RWPE2 (cell line): ENCODE measurements around the gene PPARD.

Source experiments
- ATAC-seq: fragments of 200-7000 bp; cut with Tn5 transposase; 3 replicates; pipeline ENCODE4 v1.9.1; 2021; ENCODE audit warnings: low read depth
- DNase-seq: peaks from one replicate; pipeline ENCODE4 v3.0.0-alpha.2; 2020; ENCODE audit warnings: low spot score
- H3K27ac ChIP-seq: fragments of 450-650 bp; 2 replicates; pipeline ENCODE4 v1.5.1; 2017; ENCODE audit warnings: mild to moderate bottlenecking; ENCODE audit not compliant: poor library complexity, severe bottlenecking
- H3K27me3 ChIP-seq: fragments of 250-450 bp; sonication (Bioruptor Pico); 2 replicates; pipeline ENCODE4 v1.5.1; 2021; ENCODE audit warnings: mild to moderate bottlenecking, moderate library complexity; ENCODE audit not compliant: insufficient read depth, poor library complexity, severe bottlenecking
- H3K36me3 ChIP-seq: fragments of 250-450 bp; sonication (Bioruptor Pico); 2 replicates; pipeline ENCODE4 v1.5.1; 2020; ENCODE audit warnings: low read depth, mild to moderate bottlenecking, moderate library complexity
- H3K4me1 ChIP-seq: fragments of 250-450 bp; sonication (Bioruptor Pico); 2 replicates; pipeline ENCODE4 v1.5.1; 2021; ENCODE audit warnings: mild to moderate bottlenecking, moderate library complexity; ENCODE audit not compliant: insufficient read depth, poor library complexity, severe bottlenecking
- H3K4me3 ChIP-seq: fragments of 250-450 bp; sonication (Bioruptor Pico); 2 replicates; pipeline ENCODE4 v1.5.1; 2021; ENCODE audit warnings: mild to moderate bottlenecking, moderate library complexity; ENCODE audit not compliant: severe bottlenecking
- H3K9me3 ChIP-seq: fragments of 250-450 bp; sonication (Bioruptor Pico); 2 replicates; pipeline ENCODE4 v1.5.1; 2021; ENCODE audit warnings: mild to moderate bottlenecking, moderate library complexity; ENCODE audit not compliant: severe bottlenecking
- TF ChIP-seq, protein P1 (sequence below): fragments of 450-650 bp; IDR thresholded peaks from one replicate; pipeline ENCODE4 v1.5.1; 2017; ENCODE audit warnings: mild to moderate bottlenecking, moderate library complexity; ENCODE audit not compliant: poor library complexity, severe bottlenecking

Gene PPARD

DNA sequence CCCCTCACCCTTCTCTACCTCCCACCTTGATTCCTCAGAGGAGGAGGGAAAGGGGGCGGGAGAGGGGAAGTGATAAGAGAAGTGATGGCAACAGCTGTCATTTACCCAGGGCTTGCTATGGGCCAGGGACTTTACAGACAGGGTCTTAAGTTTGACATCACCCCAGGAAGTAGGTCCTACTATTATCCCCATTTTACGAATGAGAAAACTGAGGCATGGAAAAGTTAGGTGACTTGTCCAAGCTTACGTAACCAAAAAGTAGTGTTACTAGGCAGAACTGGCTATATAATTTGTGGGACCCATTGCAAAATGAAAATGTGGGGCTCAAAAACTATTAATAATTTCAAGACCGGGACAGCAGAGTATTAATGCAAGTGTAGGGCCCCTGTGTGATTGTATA, 99.3 kb downstream of the PPARD start:
- Histone ChIP-seq H3K9me3 (no peaks in the 10 kb centered on the region), H3K4me3 (no peak overlapping the region), H3K4me1 (no peaks in the 10 kb centered on the region), H3K27me3 (no peaks in the 10 kb centered on the region), H3K27ac (no peak overlapping the region), H3K36me3 (no peaks in the 10 kb centered on the region)
- DNase-seq = no peak
- TF ChIP-seq, protein P1, sequence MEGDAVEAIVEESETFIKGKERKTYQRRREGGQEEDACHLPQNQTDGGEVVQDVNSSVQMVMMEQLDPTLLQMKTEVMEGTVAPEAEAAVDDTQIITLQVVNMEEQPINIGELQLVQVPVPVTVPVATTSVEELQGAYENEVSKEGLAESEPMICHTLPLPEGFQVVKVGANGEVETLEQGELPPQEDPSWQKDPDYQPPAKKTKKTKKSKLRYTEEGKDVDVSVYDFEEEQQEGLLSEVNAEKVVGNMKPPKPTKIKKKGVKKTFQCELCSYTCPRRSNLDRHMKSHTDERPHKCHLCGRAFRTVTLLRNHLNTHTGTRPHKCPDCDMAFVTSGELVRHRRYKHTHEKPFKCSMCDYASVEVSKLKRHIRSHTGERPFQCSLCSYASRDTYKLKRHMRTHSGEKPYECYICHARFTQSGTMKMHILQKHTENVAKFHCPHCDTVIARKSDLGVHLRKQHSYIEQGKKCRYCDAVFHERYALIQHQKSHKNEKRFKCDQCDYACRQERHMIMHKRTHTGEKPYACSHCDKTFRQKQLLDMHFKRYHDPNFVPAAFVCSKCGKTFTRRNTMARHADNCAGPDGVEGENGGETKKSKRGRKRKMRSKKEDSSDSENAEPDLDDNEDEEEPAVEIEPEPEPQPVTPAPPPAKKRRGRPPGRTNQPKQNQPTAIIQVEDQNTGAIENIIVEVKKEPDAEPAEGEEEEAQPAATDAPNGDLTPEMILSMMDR = no peak
- no peak for ATAC-seq

DNA sequence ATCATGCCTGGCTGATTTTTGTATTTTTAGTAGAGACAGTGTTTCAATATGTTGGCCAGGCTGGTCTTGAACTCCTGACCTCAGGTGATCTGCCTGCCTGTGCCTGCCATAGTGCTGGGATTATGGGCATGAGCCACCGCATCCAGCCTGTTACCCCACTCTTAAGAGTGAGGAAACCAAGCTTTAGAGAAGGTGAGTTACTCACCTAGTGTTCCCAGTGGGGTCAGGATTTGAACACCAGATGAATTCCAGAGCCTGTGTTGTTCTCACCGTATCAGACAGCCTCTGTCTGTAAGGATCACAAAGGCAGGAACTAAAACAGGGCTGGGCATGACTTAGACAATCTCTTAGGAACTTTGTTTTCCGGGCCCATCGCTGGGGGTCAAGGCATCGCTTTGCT, 100.3 kb downstream of the PPARD start:
- Histone ChIP-seq H3K27ac (no peak overlapping the region), H3K36me3 (no peaks in the 10 kb centered on the region), H3K4me1 (no peaks in the 10 kb centered on the region), H3K9me3 (no peaks in the 10 kb centered on the region), H3K27me3 (no peaks in the 10 kb centered on the region), H3K4me3 (no peak overlapping the region)
- TF ChIP-seq, protein P1 = no peak
- DNase-seq = no peak
- ATAC-seq = peak; percentile 27; the same call in 1 of the 3 replicates

DNA sequence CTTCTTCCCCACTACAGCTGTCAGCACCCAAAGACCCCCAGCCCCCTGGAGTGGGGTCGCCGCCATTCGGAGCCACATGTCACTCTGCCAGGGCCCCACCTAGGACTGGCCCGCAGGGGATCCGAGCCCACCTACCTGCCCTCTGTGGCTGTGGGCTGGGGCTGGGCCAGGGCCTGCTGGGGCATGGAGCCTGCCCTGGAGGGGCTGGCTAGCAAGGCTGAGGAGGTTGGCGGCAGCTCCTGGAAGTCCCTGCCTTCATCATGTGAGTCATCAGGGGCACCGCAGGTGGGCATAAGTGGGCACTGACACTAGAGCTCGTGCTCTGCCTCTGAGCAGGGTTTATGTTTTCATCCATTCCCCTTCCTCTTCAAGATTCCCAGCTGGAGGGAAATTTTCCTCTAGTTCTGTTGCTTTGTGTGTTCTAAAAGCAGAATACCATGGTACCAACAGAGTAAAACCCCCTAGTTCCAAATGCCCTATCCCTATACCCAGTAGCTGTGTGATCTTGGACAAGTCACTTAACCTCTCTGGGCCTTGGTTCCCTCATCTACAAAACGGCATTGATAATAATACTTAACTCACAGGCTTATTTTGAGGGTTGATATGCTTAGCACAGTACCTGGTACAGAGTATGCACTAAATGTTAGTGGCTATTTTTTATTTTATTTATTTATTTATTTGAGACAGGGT, 101.1 kb downstream of the PPARD start:
- no peaks in the 10 kb centered on the region for H3K27me3 ChIP-seq
- no peak overlapping the region for H3K4me3 ChIP-seq
- DNase-seq (no peak), ATAC-seq (no peak)
- no peak overlapping the region for H3K27ac ChIP-seq
- TF ChIP-seq, protein P1 = no peak
- H3K36me3 ChIP-seq = no peaks in the 10 kb centered on the region
- no peaks in the 10 kb centered on the region for H3K4me1 ChIP-seq
- no peaks in the 10 kb centered on the region for H3K9me3 ChIP-seq

DNA sequence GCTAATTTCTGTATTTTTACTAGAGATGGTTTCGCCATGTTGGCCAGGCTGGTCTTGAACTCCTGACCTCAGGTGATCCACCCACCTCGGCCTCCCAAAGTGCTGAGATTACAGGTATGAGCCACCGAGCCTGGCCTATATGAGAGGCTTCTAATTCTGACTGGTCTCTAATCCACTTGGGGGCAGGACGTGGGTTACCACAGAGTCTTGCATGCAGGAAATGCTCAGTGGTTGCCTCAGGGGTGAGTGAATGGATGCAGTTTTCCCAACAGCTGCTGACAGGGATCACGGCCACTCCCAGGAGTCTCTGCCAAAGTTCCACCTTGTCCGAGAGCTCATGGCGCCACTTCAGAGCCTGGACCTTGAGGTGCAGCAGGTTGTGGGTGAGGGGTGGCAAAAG, 103.3 kb downstream of the PPARD start:
- DNase-seq (no peak), ATAC-seq (no peak)
- TF ChIP-seq, protein P1 = no peak
- Histone ChIP-seq H3K9me3 (no peaks in the 10 kb centered on the region), H3K27ac (no peak overlapping the region), H3K27me3 (no peaks in the 10 kb centered on the region), H3K4me3 (no peak overlapping the region), H3K4me1 (no peaks in the 10 kb centered on the region), H3K36me3 (no peaks in the 10 kb centered on the region)

DNA sequence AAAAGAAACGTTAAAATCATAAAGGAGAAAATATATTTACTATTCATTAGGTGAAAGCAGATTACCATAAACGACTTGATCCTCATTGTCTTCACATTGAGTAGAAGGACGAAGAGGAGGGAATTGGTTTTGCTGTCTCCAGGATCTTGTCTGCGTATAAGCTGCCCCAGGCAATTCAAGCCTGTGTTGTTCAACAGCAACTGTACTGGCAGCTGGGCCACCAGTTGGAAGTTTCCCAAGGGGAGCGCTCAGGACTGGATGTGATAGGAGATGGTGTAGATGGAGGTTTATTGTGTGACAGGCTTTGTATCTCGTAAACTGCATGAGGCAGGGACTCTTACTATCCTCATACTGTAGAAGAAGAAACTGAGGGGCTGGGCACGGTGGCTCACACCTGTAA, 105.8 kb downstream of the PPARD start:
- TF ChIP-seq, protein P1 = no peak
- DNase-seq = no peak
- H3K4me3 ChIP-seq = no peak overlapping the region

More for the DNA sequence above, 105.8 kb downstream of the PPARD start:
- no peak for ATAC-seq
- no peak overlapping the region for H3K27ac ChIP-seq
- no peaks in the 10 kb centered on the region for H3K27me3 ChIP-seq
- H3K36me3 ChIP-seq = no peaks in the 10 kb centered on the region
- H3K4me1 ChIP-seq = no peaks in the 10 kb centered on the region
- H3K9me3 ChIP-seq = no peaks in the 10 kb centered on the region
